HepG2 (cell line): ENCODE data around the gene NUDCD2. TPM values are rescaled to one million over a fixed set of nuclear protein-coding genes. Genes with fewer than 3 reads are reported as not detected.

Source experiments
- ATAC-seq: fragments of 200-7000 bp; cut with Tn5 transposase; 3 replicates; pipeline ENCODE4 v1.9.1; 2020; ENCODE audit warnings: mild to moderate bottlenecking, moderate library complexity
- BruUV-seq: library from RNA; stranded (reverse); fragments of 400-500 nt; replicated peaks from 2 replicates; lab custom pipeline; 2021; lab: Mats Ljungman, UMichigan
- CTCF ChIA-PET: fragments of 300-600 bp; formaldehyde crosslinking; extraction: SDS; loops from one replicate; lab custom pipeline; 2021; ENCODE audit warnings: low total read pairs, inconsistent platforms, low intra/inter-chr PET ratio; lab: Yijun Ruan, JAX
- POLR2A ChIA-PET: fragments of 350-600 bp; sonication (Branson Sonifier 250); formaldehyde crosslinking; loops from one replicate; lab custom pipeline; 2020; ENCODE audit warnings: antibody characterized with exemption, inconsistent platforms; lab: Yijun Ruan, JAX
- DNase-seq: peaks from one replicate; pipeline ENCODE4 v3.0.0-alpha.2; 2015; ENCODE audit warnings: low spot score
- FAIRE-seq: peaks from 3 replicates; lab custom pipeline; 2011; peaks lifted over from hg19 to GRCh38; lab: Jason Lieb, UNC
- H2AFZ ChIP-seq: one replicate; pipeline ENCODE4 v1.6.1; 2011; ENCODE audit warnings: low read length, inconsistent platforms
- H3K27ac ChIP-seq: fragments of 300-600 bp; 3 replicates; pipeline ENCODE4 v1.8.0; 2011; ENCODE audit warnings: mixed run types, mild to moderate bottlenecking, mixed read lengths, low read length, inconsistent platforms; ENCODE audit not compliant: insufficient read depth; ENCODE audit errors: extremely low read length
- H3K27me3 ChIP-seq, 2 experiments: fragments of 200-600 bp in 1 of 2; 2 replicates in 1 of 2; 3 replicates in 1 of 2; pipeline versions ENCODE4 v1.6.0 to v1.8.0; 2011; ENCODE audit warnings: low read length in 2 of 2, mild to moderate bottlenecking in 2 of 2, moderate library complexity in 2 of 2, inconsistent platforms in 1 of 2; ENCODE audit not compliant: insufficient read depth in 2 of 2, control insufficient read depth in 1 of 2
- H3K36me3 ChIP-seq, 2 experiments: fragments of 200-600 bp in 1 of 2; replicated peaks in 1 of 2; 2 replicates in 1 of 2; 3 replicates in 1 of 2; pipeline versions ENCODE4 v1.5.1 to v1.8.0; 2011; ENCODE audit warnings: low read length in 2 of 2, inconsistent platforms in 1 of 2; ENCODE audit not compliant: insufficient read depth in 2 of 2, control insufficient read depth in 1 of 2
- H3K4me1 ChIP-seq: 2 replicates; pipeline ENCODE4 v1.5.1; 2012; ENCODE audit warnings: low read length, inconsistent platforms; ENCODE audit not compliant: insufficient read depth
- H3K4me2 ChIP-seq: 2 replicates; pipeline ENCODE4 v1.6.0; 2011; ENCODE audit warnings: low read depth, low read length, inconsistent platforms
- H3K4me3 ChIP-seq, 3 experiments: fragments of 200-600 bp in 1 of 3; sonication (generic), shearing (Covaris generic) in 1 of 3; replicated peaks in 1 of 3; 2 replicates each; pipeline ENCODE4 v1.5.1; 2011 to 2016; ENCODE audit warnings: low read length in 3 of 3, inconsistent platforms in 2 of 3, low read depth in 2 of 3, mild to moderate bottlenecking in 2 of 3, control low read depth in 1 of 3, mixed read lengths in 1 of 3; ENCODE audit not compliant: insufficient read depth in 1 of 3
- H3K79me2 ChIP-seq: one replicate; pipeline ENCODE4 v1.6.1; 2011; ENCODE audit warnings: low read length, inconsistent platforms; ENCODE audit not compliant: insufficient read depth
- H3K9ac ChIP-seq: 2 replicates; pipeline ENCODE4 v1.6.0; 2011; ENCODE audit warnings: mild to moderate bottlenecking, low read depth, low read length, inconsistent platforms; ENCODE audit not compliant: insufficient read depth
- H3K9me3 ChIP-seq: 2 replicates; pipeline ENCODE4 v1.5.1; 2012; ENCODE audit warnings: mild to moderate bottlenecking, low read length
- H4K20me1 ChIP-seq: 2 replicates; pipeline ENCODE4 v1.6.0; 2011; ENCODE audit warnings: inconsistent platforms, mild to moderate bottlenecking, low read length, moderate library complexity; ENCODE audit not compliant: insufficient read depth
- AGO2 ChIP-seq: fragments of 200-400 bp; formaldehyde crosslinking; optimal IDR thresholded peaks from 2 replicates; pipeline ENCODE3; 2017; ENCODE audit warnings: mild to moderate bottlenecking, low read depth, low read length, moderate library complexity
- ATF7-NPFF ChIP-seq: sonication (generic); formaldehyde crosslinking; IDR thresholded peaks from 2 replicates; pipeline ENCODE4 v1.8.1; 2023; ENCODE audit warnings: mild to moderate bottlenecking, low read depth, missing genetic modification reagents, moderate library complexity
- FOXO1 ChIP-seq: sonication (generic); formaldehyde crosslinking; IDR thresholded peaks from 2 replicates; pipeline ENCODE4 v1.4.0; 2020; ENCODE audit warnings: missing genetic modification reagents
- IKZF5 ChIP-seq: IDR thresholded peaks from 2 replicates; pipeline ENCODE4 v1.6.1; 2018; ENCODE audit warnings: missing genetic modification reagents, mild to moderate bottlenecking, missing compliant biosample characterization
- NR2F2 ChIP-seq: IDR thresholded peaks from 2 replicates; pipeline ENCODE4 v1.6.1; 2012; ENCODE audit warnings: low read depth, inconsistent platforms, borderline replicate concordance
- POLR2AphosphoS5 ChIP-seq: IDR thresholded peaks from 2 replicates; pipeline ENCODE4 v1.6.1; 2012; ENCODE audit warnings: low read depth, low read length
- RERE ChIP-seq: IDR thresholded peaks from 2 replicates; pipeline ENCODE4 v1.6.1; 2016; ENCODE audit warnings: low read depth, missing genetic modification reagents, missing compliant biosample characterization
- RFX3 ChIP-seq: IDR thresholded peaks from 2 replicates; pipeline ENCODE4 v1.6.1; 2016; ENCODE audit warnings: missing biosample characterization, missing genetic modification reagents
- TFDP1 ChIP-seq: IDR thresholded peaks from 2 replicates; pipeline ENCODE4 v1.6.1; 2016; ENCODE audit warnings: missing compliant biosample characterization, missing genetic modification reagents, borderline replicate concordance
- ZNF609 ChIP-seq: sonication (generic); formaldehyde crosslinking; IDR thresholded peaks from 2 replicates; pipeline ENCODE4 v1.4.0; 2020; ENCODE audit warnings: mild to moderate bottlenecking, missing genetic modification reagents, borderline replicate concordance
- WGBS: methylation state at CpG from one replicate; pipeline ENCODE4 v1.1.6; 2017; ENCODE audit warnings: low lambda C conversion rate; 5-methylcytosine and 5-hydroxymethylcytosine counted together
- in situ Hi-C: cut with HindIII; loops from 2 replicates; pipeline ENCODE4 v1.10.0; 2017; ENCODE audit warnings: low pct_unique_long_range_greater_than_20kb; ENCODE audit not compliant: extremely low pct_ligation_motif_present
- intact Hi-C: fragments of 100-400 bp; cut with micrococcal nuclease; formaldehyde crosslinking; loops from one replicate; pipeline ENCODE4 v1.10.0; 2022; ENCODE audit not compliant: unreplicated experiment
- polyA plus RNA-seq, 8 experiments: library from polyadenylated mRNA; depleted of rRNA in 3 of 8; stranded (reverse) in 7 of 8; unstranded in 1 of 8; fragments of >200 nt; fragmentation: Illumina TruSeq in 4 of 8; extraction: Trizol in 4 of 8; gene quantifications; 2 replicates each; pipeline versions ENCODE4 v1.2.1 to v1.2.3, GENCODE V29; 2011 to 2016; ENCODE audit warnings: low read depth in 4 of 8, missing spikeins in 1 of 8, mixed read lengths in 1 of 8; ENCODE audit not compliant: insufficient read depth in 1 of 8
- total RNA-seq, 5 experiments: library from RNA; depleted of rRNA; stranded (reverse); fragments of >200 nt; fragmentation: Illumina TruSeq; extraction: Trizol; gene quantifications; 2 replicates each; pipeline ENCODE4 v1.2.3, GENCODE V29; 2016; ENCODE audit warnings: low read depth in 1 of 5

NUDCD2 gene
- total and polyA plus RNA-seq, 2 of the 13 experiments (the other 11 are each of a cell fraction or from before 2014, with no cell fraction given), result 14.8 to 39.2 TPM

- TF ChIP-seq TFDP1 (CRISPR knock-in tag), result no peak
- TF ChIP-seq NR2F2, result no peak
These were observed 37.4 kb upstream of the NUDCD2 start (continued) for GRCh38 chr5:163497315-163497714.

GRCh38 chr5:163496286-163496685 is 36.4 kb upstream of the NUDCD2 start:
- WGBS, result 94% methylated on average over 1 of the region's 1 CpG
- BruUV-seq, result no TSS peak
- intact Hi-C loops, result no loop called here
- Histone ChIP-seq H3K9ac (no peak overlapping the region), H3K4me2 (no peak overlapping the region), H3K27ac (no peak overlapping the region), H3K4me3 (no peak overlapping the region), H2AFZ (no peak overlapping the region), H3K4me1 (peaks cover 10% of the 10 kb centered on the region), H3K27me3 (no peaks in the 10 kb centered on the region), H3K79me2 (no peaks in the 10 kb centered on the region), H3K9me3 (no peaks in the 10 kb centered on the region), H4K20me1 (no peaks in the 10 kb centered on the region), H3K36me3 (peaks cover 0 to 6% of the 10 kb centered on the region in 2 experiments; a peak in 2 of 5 replicates)
- POLR2A ChIA-PET, result no interaction called here
- no peak for ATAC-seq
- no peak for DNase-seq
- no peak for FAIRE-seq
- CTCF ChIA-PET, result no interaction called here
- in situ Hi-C loops, result no loop called here
- TF ChIP-seq FOXO1, result no peak
- TF ChIP-seq RERE (CRISPR knock-in tag), result no peak
- no peak for TF ChIP-seq ATF7-NPFF (CRISPR knock-in tag)
- no peak for TF ChIP-seq IKZF5 (CRISPR knock-in tag)
- TF ChIP-seq AGO2, result no peak
- no peak for TF ChIP-seq ZNF609 (CRISPR knock-in tag)
- TF ChIP-seq RFX3 (CRISPR knock-in tag), result no peak
- TF ChIP-seq POLR2AphosphoS5, result no peak
